Activated CD4-positive, alpha-beta T cell treated with anti-CD3 and anti-CD28 coated beads for 1 hour (primary cell): Measurements from ENCODE around the gene TSPAN9.

Source experiments
- DNase-seq: peaks from one replicate; pipeline ENCODE4 v3.0.0-alpha.2; 2020

The TSPAN9 gene

GRCh38 chr12:3213768-3214167 lies 136.6 kb downstream of the TSPAN9 start:
- DNase-seq = no peak

GRCh38 chr12:3214526-3215365 lies 137.6 kb downstream of the TSPAN9 start:
- DNase-seq = no peak

DNA sequence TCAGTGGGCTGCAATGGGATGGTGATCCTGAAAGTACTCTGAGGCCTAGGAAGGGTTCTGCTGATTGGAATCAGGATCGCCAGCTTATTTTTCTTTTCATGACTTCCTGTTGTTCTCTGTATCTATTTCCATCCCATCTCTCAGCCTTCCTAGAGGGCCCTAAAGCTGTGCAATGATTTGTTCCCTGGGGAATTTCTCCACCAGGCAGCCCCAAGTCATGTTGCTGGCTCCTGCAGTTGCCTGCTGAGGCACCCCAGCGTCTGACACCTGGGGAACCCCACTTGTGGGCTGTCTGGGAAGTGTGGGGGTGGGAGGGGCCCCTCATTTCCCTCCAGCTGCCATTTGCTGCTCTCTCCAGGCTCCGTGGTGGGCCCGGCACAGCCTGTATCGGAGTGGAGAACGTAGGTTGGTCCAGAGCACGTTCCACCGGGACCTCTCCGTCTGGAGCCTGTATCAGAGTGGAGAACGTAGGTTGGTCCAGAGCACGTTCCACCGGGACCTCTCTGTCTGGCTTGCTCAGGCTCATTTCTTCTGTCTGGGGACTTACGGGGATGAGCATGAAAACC lies 138.3 kb downstream of the TSPAN9 start:
- DNase-seq = no peak

DNA sequence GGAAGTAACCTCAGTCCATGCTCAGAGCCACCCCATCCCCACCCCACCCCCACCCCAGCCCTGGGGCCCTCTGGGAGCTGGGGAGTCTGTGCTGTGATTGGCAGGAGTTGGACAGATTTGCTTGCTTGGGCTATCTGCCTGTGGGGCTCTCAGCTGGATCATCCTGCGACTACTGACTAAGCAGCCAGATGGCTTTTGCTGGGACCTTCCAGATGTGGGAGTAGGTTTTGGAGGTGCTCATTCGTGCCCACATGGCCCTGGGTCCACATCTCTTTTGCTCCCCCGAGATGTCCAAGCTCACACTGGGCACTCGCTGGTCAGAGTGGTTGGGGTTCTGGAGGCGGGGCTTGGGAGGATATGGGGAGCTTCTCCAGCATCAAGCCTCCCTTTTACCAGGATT lies 138.9 kb downstream of the TSPAN9 start:
- DNase-seq = no peak

GRCh38 chr12:3216726-3217682 lies 139.8 kb downstream of the TSPAN9 start:
- no peak for DNase-seq

- no peak for DNase-seq
Measured at GRCh38 chr12:3217683-3218079, 140.5 kb downstream of the TSPAN9 start.

GRCh38 chr12:3218228-3219171 lies 141.3 kb downstream of the TSPAN9 start:
- no peak for DNase-seq

GRCh38 chr12:3219233-3219632 lies 142.1 kb downstream of the TSPAN9 start:
- no peak for DNase-seq

DNA sequence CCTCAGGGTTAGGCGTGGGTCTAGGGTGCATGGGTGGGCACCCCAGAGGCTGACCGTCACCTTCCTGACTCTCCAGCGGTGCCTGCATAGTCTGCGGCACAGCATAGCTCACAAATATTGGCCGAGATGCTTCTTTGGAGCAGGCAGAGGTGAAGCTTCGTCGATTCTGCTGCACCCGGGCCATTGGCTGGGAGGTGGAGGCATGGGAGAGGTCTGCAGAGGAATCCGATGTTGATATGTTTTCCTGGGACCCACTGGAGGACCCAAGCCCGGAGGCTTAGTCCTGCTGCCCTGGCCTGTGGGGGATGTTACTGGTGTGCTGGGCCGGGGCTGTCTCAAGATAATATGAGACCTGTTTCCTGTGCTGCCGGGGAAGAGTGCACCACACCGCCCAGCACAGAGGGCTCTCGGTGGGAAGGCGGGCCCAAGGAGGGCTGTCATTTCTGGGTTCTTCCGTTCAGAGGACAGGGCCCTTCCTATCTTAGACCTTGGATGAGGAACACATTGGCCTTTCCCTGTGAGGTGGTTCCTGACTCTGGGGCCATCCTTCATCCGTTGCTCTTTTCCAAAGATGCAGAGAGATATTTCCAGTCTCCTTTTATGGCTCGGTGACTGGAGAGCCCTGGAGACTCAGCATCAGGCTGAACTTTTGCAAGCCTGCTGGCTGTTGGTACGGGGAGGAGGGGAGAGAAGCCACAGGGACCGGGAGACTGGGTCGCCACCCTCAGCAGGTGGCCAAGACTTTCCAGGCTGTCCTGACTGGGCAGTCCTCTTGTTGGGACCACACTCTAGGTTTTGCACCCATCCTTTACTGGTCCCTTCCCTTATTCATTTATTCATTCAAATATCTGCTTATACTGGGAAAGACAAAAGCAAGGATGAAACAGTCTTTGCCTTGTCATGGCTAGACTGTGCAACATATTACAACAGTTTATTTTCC lies 143.5 kb downstream of the TSPAN9 start:
- no peak for DNase-seq

DNA sequence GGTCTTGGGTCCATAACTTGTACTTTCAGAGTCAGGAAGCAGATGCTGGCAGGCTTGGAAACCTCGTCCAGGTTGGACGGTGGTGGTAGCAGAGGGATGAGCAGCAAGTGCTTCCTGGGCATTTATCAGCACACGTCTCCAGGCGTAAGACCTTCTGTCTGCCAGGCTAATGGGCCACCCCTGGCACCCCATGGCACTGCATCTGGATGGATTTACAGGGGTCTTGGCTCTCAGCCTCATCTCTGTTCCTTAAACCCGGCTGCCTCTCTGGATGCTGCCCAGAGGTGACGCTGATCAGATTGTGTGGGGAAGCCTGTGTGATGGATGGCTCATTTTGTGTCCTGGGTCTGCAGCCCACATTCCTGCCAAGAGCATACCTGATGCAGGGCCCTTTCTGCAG lies 145.1 kb downstream of the TSPAN9 start:
- DNase-seq = no peak

- no peak for DNase-seq
Measured at GRCh38 chr12:3222979-3223378, 145.8 kb downstream of the TSPAN9 start.

- DNase-seq = no peak
Measured at GRCh38 chr12:3223601-3224529, 146.7 kb downstream of the TSPAN9 start.

DNA sequence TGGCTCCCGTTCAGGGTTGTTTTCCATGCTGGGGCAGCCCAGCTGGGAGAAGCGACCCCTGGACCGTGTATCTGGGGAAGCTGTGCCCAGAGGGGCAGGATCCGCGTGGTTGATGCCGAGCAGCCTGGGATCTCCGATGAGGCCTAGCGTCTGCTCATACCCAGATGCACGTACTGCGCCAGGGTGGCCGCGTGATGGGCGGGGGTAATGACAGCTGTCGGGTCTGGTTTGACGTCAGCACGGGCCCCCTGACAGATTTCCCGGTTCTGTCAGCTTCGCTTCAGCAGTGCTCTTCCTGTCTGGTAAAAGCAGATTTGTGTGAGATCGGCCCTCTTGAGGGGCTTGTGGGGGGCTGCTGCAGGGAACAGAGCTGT lies 147.3 kb downstream of the TSPAN9 start:
- no peak for DNase-seq

GRCh38 chr12:3225154-3225795 lies 148.1 kb downstream of the TSPAN9 start:
- DNase-seq = no peak

DNA sequence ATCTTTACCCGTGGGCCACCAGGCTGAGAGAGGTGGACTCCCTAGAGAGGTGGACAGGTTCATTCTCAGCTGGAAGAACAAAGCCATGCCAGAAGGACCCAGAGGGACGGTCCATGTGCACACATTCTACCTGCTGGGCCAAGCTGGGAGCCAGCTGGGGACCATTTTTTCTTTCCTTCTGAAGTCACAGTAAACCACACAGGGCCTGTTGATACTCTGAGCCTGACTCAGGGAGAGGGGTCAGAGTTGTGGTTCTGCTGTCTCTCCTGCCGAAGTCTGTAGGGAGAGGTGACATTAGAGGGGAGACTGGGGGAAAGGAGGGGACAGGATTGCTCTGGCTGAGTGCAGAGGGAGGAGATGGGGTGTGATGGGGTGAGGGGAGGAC lies 148.6 kb downstream of the TSPAN9 start:
- DNase-seq = no peak

GRCh38 chr12:3226264-3226663 lies 149.1 kb downstream of the TSPAN9 start:
- no peak for DNase-seq

GRCh38 chr12:3227076-3227975 lies 150.1 kb downstream of the TSPAN9 start:
- DNase-seq = no peak

DNA sequence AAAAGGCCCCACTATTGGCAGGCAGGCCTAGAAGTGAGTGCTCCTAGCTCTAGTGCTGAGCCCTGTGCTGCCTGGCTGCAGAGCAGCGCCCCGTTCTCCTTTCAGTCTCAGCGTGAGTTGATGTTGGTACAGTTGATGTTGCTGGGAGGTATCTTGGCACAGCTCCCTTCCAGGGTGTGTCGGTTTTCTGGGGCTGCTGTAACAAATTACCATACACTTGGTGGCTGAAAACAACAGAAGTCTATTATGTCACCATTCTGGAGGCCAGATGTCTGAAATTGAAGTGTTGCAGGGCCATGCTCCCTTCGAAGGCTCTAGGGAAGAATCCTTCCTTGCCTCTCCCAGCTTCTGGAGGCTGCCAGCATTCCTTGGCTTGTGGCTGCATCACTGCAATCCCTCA lies 151.4 kb downstream of the TSPAN9 start:
- no peak for DNase-seq
